SK-N-MC (cell line): ENCODE data around the gene PRRT1.
A peak's percentile ranks its signal among the peaks of the same experiment; 100 is the strongest.

ENCODE experiments used
- DNase-seq: peaks from one replicate; pipeline ENCODE4 v3.0.0-alpha.2; 2011; ENCODE audit warnings: low read depth, low spot score
- H3K27ac ChIP-seq: fragments of 200-600 bp; sonication (generic); 2 replicates; pipeline ENCODE4 v1.5.1; 2016; ENCODE audit warnings: mixed run types
- H3K36me3 ChIP-seq: fragments of 200-600 bp; sonication (generic); 2 replicates; pipeline ENCODE4 v1.6.1; 2017; ENCODE audit warnings: antibody characterized with exemption, low read length, mixed read lengths; ENCODE audit not compliant: insufficient read depth
- H3K4me3 ChIP-seq: fragments of 200-600 bp; sonication (generic); 2 replicates; pipeline ENCODE4 v1.5.1; 2016
- H3K9ac ChIP-seq: fragments of 200-600 bp; sonication (generic); 2 replicates; pipeline ENCODE4 v1.8.0; 2017; ENCODE audit warnings: mixed run types, mixed read lengths; ENCODE audit not compliant: insufficient read length
- H3K9me3 ChIP-seq: fragments of 200-600 bp; sonication (generic); 2 replicates; pipeline ENCODE4 v1.6.1; 2017; ENCODE audit warnings: low read depth, mild to moderate bottlenecking, antibody characterized with exemption, low read length, moderate library complexity, mixed read lengths
- EZH2 ChIP-seq: fragments of 200-600 bp; sonication (generic); IDR thresholded peaks from one replicate; pipeline ENCODE4 v1.6.1; 2017; ENCODE audit warnings: antibody characterized with exemption
- FOXP2 ChIP-seq: optimal IDR thresholded peaks from 2 replicates; pipeline ENCODE3; 2011; ENCODE audit warnings: mild to moderate bottlenecking, moderate library complexity; ENCODE audit not compliant: insufficient read depth; ENCODE audit errors: extremely low read length, control extremely low read depth
- POLR2AphosphoS5 ChIP-seq: IDR thresholded peaks from 2 replicates; pipeline ENCODE4 v1.6.1; 2012; ENCODE audit warnings: mild to moderate bottlenecking, low read depth, low read length, borderline replicate concordance

PRRT1 gene

DNA sequence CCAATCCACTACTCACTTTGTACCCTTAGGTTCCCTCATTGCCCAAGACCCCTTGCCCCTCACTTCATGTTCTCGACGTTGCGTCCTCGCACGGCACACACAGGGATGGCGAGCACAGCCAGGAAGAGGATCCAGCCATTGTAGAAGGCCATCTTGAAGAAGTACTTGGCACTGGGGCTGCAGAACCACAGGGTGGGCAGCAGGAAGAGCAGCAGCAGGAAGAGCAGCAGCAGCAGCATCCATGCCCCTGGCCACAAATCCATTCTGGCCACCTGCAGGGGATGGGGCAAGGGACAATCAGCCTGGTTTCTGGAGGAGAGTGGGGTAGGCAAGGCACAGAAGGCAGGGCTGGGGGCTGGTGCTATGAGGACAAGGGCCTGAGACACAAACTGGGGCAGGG lies 19.5 kb upstream of the PRRT1 start:
- TF ChIP-seq FOXP2 (no peak), EZH2 (no peak), POLR2AphosphoS5 (no peak)
- peaks cover 45% of the 10 kb centered on the region for H3K36me3 ChIP-seq
- H3K27ac ChIP-seq: no peak overlapping the region
- no peak overlapping the region for H3K9ac ChIP-seq
- H3K4me3 ChIP-seq: no peak overlapping the region
- no peaks in the 10 kb centered on the region for H3K9me3 ChIP-seq
- no peak for DNase-seq

DNA sequence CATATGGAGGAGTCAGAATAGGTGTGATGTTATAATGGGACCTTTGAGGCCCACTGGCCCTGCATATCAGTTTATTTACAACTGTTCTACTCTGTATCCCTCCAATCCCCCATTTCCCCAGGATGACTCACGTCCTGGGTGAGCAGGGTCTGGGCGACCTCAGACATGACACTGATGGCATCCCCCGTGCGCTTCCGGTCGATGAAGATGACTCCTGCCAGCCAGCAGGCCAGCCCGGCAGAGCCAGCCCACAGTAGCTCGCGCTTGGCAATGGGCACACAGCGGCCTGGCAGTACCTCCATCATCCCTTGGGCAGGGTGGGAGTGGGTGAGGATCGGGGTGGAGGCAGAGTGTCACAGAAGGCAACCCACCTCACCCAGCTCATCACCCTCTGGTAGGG lies 18.6 kb upstream of the PRRT1 start:
- DNase-seq: no peak
- no peak overlapping the region for H3K27ac ChIP-seq

DNA sequence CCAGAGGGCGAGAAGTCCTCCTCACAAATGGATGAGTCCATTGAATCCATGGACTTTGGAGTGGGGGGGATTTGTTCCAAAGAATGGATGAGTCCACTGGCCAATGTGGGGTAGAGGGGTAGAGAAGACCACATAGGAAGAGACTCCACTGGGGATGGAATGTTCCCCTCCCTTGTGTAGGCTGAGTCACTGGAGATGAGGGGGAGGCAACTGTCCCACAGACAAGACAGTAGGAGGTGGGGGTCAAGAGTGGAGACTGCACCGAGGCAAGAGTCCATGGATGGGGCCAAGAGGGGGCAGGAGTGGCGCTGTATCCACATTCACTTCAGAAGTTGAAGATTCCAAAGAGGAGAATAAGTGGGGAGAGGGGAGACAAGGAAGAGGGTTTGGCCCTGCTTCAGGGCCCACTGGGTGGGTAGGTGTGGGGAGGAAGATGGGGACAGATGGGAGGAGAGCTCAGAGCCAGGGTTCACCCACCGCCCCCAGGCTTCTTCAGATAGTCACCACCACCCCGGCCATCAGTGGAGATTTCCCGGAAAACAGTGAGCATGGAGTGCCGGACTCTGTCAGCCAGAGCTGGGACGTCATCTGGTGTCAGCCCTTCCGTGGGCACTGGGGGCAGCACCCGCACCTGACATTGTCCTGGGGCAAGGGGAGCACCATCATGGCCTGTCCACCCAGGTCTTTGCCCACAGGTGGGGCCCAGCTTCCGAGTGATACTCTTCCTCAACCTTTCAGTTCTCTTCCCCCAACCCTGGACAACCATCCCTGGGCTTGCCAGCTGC lies 17.3 kb upstream of the PRRT1 start:
- H3K36me3 ChIP-seq: peaks cover 45% of the 10 kb centered on the region
- H3K27ac ChIP-seq: no peak overlapping the region
- no peaks in the 10 kb centered on the region for H3K9me3 ChIP-seq
- DNase-seq: no peak
- H3K9ac ChIP-seq: no peak overlapping the region
- no peak overlapping the region for H3K4me3 ChIP-seq
- TF ChIP-seq EZH2 (no peak), POLR2AphosphoS5 (peak; percentile 15; the same call in 1 of the 2 replicates)

More for the DNA sequence above, 18.6 kb upstream of the PRRT1 start:
- Histone ChIP-seq H3K9me3 (no peaks in the 10 kb centered on the region), H3K36me3 (peaks cover 45% of the 10 kb centered on the region), H3K9ac (no peak overlapping the region), H3K4me3 (no peak overlapping the region)
- TF ChIP-seq FOXP2: no peak
- TF ChIP-seq EZH2: no peak
- no peak for TF ChIP-seq POLR2AphosphoS5

DNA sequence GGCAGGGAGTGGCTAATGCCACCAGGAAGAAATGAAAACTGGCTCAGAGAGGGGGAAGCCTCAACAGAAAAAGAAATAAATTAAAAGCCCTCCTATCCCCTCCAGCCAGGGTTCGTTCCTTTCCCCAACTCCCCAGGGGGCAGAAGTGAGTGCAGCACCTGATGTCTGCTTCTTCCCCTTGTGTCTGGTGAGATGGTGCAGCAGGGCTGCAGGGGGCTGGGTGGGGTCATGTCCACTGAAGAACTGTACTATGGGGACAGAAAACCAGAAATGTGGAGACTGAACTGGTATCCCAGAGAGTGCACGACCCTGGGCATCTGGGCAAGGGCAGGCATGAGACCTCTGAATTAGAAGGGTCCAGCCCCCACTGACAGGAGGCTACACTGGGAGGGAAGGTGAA lies 16.6 kb upstream of the PRRT1 start:
- no peak for TF ChIP-seq POLR2AphosphoS5
- no peak for TF ChIP-seq FOXP2
- no peak for TF ChIP-seq EZH2
- H3K27ac ChIP-seq: 0 out of 2 replicates have a peak overlapping the region, but pooled peaks have one; percentile 22
- no peak overlapping the region for H3K4me3 ChIP-seq
- no peak overlapping the region for H3K9ac ChIP-seq
- DNase-seq: no peak
- H3K36me3 ChIP-seq: peaks cover 45% of the 10 kb centered on the region
- no peaks in the 10 kb centered on the region for H3K9me3 ChIP-seq

DNA sequence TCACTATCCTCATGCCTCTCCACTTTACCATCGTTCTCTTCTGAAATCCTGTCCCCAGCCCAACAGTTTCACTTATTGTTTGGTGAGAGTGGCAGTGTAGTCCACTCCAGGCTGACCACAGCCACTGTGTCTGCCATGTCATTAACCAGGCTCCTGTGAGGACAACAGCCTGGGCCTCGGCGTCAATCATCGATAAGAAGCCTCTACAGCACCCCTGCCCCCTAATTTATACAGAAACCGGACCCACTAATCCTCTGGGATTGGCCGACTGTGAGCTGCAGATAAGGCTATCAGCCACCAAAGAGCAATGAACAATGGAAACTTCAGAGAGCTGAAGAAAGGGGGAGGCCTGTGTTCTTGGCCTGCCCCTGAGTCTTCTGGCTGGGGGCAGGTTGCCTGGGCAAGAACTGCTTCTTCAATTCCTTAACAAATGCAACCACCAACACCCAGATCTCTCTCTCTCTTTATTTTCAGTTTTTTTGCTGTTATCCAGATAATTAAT lies 16.1 kb upstream of the PRRT1 start:
- TF ChIP-seq EZH2 (no peak), FOXP2 (no peak), POLR2AphosphoS5 (no peak)
- peaks cover 47% of the 10 kb centered on the region for H3K36me3 ChIP-seq
- DNase-seq: no peak
- no peaks in the 10 kb centered on the region for H3K9me3 ChIP-seq
- H3K27ac ChIP-seq: peak overlapping the region; percentile 22; the same call in 1 of the 2 replicates
- H3K4me3 ChIP-seq: no peak overlapping the region
- no peak overlapping the region for H3K9ac ChIP-seq

DNA sequence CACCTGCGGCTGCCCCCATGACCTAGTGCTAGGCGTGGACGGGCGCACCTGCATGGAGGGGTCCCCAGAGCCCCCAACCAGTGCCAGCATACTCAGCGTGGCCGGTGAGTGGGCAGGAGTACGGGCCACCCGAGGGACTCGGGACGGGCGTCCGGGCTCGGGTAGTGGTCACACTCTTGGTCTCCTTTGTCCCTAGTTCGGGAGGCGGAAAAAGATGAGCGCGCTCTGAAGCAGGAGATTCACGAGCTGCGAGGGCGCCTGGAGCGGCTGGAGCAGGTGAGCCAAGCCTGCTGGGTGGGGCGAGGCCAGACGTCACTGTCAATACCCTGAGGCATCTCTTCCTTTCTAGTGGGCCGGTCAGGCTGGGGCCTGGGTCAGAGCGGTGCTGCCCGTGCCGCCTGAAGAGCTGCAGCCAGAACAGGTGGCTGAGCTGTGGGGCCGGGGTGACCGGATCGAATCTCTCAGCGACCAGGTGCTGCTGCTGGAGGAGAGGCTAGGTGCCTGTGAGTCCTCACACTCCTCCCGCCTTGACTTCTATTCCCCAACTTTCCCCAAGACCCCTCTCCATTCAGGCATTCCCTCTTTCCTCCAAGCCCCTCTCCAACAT lies 15.5 kb upstream of the PRRT1 start:
- H3K4me3 ChIP-seq: no peak overlapping the region
- H3K27ac ChIP-seq: no peak overlapping the region
- DNase-seq: no peak
- no peak overlapping the region for H3K9ac ChIP-seq
- no peaks in the 10 kb centered on the region for H3K9me3 ChIP-seq
- H3K36me3 ChIP-seq: peaks cover 48% of the 10 kb centered on the region
- TF ChIP-seq FOXP2 (no peak), POLR2AphosphoS5 (no peak), EZH2 (no peak)

DNA sequence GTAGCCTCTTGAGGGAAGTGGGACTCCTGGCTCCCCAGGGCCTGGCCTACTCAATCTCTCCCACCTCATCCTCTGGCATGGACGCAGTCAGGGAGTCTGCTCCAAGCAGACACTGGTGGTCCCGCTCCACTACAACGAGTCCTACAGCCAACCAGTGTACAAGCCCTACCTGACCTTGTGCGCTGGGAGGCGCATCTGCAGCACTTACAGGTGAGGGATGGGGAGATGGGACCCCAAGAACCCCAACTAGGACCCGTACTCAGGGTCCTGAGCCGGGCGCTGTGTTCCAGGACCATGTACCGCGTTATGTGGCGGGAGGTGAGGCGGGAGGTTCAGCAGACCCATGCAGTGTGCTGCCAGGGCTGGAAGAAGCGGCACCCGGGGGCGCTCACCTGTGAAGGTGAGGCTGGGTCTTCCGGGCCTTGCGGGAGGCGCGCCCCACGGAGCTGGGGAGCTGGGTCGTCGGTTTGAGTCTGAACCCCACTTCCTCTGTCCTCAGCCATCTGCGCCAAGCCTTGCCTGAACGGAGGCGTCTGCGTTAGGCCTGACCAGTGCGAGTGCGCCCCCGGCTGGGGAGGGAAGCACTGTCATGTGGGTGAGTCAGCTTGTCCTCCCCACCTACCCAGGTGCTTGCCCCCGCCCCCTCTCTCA lies 14.8 kb upstream of the PRRT1 start:
- no peak overlapping the region for H3K9ac ChIP-seq
- TF ChIP-seq EZH2: no peak
- TF ChIP-seq POLR2AphosphoS5: peak; percentile 1; the same call in 1 of the 2 replicates
- H3K9me3 ChIP-seq: no peaks in the 10 kb centered on the region
- H3K36me3 ChIP-seq: peaks cover 47% of the 10 kb centered on the region
- no peak overlapping the region for H3K27ac ChIP-seq
- no peak for DNase-seq
- no peak overlapping the region for H3K4me3 ChIP-seq

DNA sequence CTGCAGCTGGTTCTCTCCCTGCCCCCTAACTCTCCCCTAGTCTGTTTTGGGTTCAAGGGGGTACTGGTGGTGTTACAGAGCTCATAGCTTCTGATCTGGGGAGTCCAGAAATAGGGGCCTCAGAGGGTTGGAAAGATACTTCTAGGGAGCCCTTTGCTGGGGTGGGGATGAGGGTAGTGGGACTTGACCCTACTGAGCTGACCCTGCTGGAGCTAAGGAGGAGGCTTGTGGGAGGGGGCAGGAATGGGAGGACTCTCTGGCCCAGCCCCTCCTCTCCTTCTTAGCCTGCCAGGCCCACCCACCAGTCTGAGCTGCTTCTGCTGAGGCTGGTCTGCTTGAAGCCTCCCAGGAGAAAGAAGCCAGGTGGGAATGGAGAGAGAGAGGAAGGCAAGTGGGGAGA lies 12.6 kb upstream of the PRRT1 start, which contains the start of gene EGFL8:
TSS of gene EGFL8 (plus strand) at position 301 of the 400 bp plus-strand sequence. CDS start 1,571 bp downstream, outside the sequence.
- peak within 1 kb of the TSS; percentile 20 for H3K9ac ChIP-seq
- H3K36me3 ChIP-seq: peaks cover 26% of the 10 kb centered on the region; the same call in 1 of the 2 replicates
- H3K4me3 ChIP-seq: no peak within 1 kb of the TSS
- H3K9me3 ChIP-seq: no peaks in the 10 kb centered on the region
- no peak for DNase-seq
- TF ChIP-seq EZH2: no peak
- TF ChIP-seq FOXP2: no peak
- no peak for TF ChIP-seq POLR2AphosphoS5
- H3K27ac ChIP-seq: no peak within 1 kb of the TSS
